Testis (tissue), 3 donors: ENCODE results near the gene ARSI. TPM values are rescaled to one million over a fixed set of nuclear protein-coding genes. Genes with fewer than 3 reads are reported as not detected.

Source experiments
- DNase-seq: peaks from one replicate; pipeline ENCODE4 v3.0.0-alpha.2; 2019
- H3K27ac ChIP-seq, 2 donors: fragments of 200-600 bp; sonication (generic); one replicate each; pipeline ENCODE4 v1.5.1; 2019
- H3K27me3 ChIP-seq: fragments of 200-600 bp; sonication (generic); one replicate; pipeline ENCODE4 v1.5.1; 2019
- H3K36me3 ChIP-seq: fragments of 200-600 bp; sonication (generic); one replicate; pipeline ENCODE4 v1.5.1; 2017; ENCODE audit warnings: low read depth; ENCODE audit errors: missing control alignments
- H3K4me1 ChIP-seq: fragments of 200-600 bp; sonication (generic); one replicate; pipeline ENCODE4 v1.5.1; 2019
- H3K4me3 ChIP-seq, 2 donors: fragments of 200-600 bp; sonication (generic); one replicate each; pipeline ENCODE4 v1.5.1; 2017 to 2019
- H3K9me3 ChIP-seq: fragments of 200-600 bp; sonication (generic); one replicate; pipeline ENCODE4 v1.5.1; 2017
- POLR2A ChIP-seq: fragments of 450-650 bp; IDR thresholded peaks from one replicate; pipeline ENCODE4 v1.6.1; 2017; ENCODE audit warnings: antibody characterized with exemption, mild to moderate bottlenecking, moderate library complexity
- WGBS, 2 donors: methylation state at CpG; one replicate each; pipeline ENCODE4 v1.1.5; 2018; 5-methylcytosine and 5-hydroxymethylcytosine counted together
- intact Hi-C: fragments of 100-400 bp; cut with DNase I; formaldehyde crosslinking; loops from one replicate; pipeline ENCODE4 v1.15.1; 2023; ENCODE audit warnings: low total_unique reads
- polyA plus RNA-seq: library from polyadenylated mRNA; stranded (reverse); fragments of 350-450 nt; fragmentation: Illumina TruSeq; extraction: RNeasy Lipid Tissue Mini Kit (QIAGEN cat#74804); gene quantifications from one replicate; pipeline ENCODE4 v1.2.3, GENCODE V29; 2014; ENCODE audit warnings: low read depth, low replicate concordance; ENCODE audit not compliant: insufficient read depth
- total RNA-seq, 2 donors: library from RNA; depleted of rRNA; stranded (reverse); fragments of >200 nt; gene quantifications; one replicate each; pipeline ENCODE4 v1.2.3, GENCODE V29; 2016
- TF ChIP-seq, protein P1 (sequence below), 3 experiments: fragments of 450-650 bp in 2 of 3; fragments of 200-600 bp in 1 of 3; sonication (generic) in 1 of 3; IDR thresholded peaks; one replicate each; pipeline ENCODE4 v1.5.1; 2016 to 2019; ENCODE audit warnings: antibody characterized with exemption in 3 of 3, mild to moderate bottlenecking in 2 of 3, moderate library complexity in 1 of 3

Gene ARSI
- total and polyA plus RNA-seq, 3 donors from 2014 or later, result 0.79 to 0.93 (median 0.92) TPM

DNA sequence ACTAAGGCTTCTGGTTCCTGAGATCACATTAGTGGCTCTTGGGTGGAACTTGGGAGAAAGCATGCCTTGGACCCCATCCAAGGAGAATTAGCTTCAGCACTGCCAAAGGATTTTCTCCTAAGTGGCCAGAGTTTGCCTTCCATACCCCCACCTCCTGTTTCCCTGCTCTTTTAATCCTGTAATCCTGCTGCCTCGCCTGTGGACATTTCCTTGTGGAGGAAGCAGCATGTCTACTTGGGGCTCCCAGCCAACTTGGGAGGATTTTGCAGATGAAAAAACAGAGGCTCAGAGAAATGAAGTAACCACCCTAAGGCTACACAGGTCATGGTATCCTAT lies 1.6 kb downstream of the ARSI start:
- no peaks in the 10 kb centered on the region for H3K9me3 ChIP-seq
- TF ChIP-seq, protein P1, sequence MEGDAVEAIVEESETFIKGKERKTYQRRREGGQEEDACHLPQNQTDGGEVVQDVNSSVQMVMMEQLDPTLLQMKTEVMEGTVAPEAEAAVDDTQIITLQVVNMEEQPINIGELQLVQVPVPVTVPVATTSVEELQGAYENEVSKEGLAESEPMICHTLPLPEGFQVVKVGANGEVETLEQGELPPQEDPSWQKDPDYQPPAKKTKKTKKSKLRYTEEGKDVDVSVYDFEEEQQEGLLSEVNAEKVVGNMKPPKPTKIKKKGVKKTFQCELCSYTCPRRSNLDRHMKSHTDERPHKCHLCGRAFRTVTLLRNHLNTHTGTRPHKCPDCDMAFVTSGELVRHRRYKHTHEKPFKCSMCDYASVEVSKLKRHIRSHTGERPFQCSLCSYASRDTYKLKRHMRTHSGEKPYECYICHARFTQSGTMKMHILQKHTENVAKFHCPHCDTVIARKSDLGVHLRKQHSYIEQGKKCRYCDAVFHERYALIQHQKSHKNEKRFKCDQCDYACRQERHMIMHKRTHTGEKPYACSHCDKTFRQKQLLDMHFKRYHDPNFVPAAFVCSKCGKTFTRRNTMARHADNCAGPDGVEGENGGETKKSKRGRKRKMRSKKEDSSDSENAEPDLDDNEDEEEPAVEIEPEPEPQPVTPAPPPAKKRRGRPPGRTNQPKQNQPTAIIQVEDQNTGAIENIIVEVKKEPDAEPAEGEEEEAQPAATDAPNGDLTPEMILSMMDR (IDR thresholded peaks at IDR 0.05), result no peak
- TF ChIP-seq POLR2A, result no peak
- H3K27ac ChIP-seq, result no peak overlapping the region
- intact Hi-C loops, result no loop called here
- no peaks in the 10 kb centered on the region for H3K27me3 ChIP-seq
- H3K4me1 ChIP-seq, result peaks cover 3% of the 10 kb centered on the region
- DNase-seq, result no peak
- H3K36me3 ChIP-seq, result no peaks in the 10 kb centered on the region
- no peak overlapping the region for H3K4me3 ChIP-seq
- 70 to 79% methylated on average over 1 of the region's 1 CpG for WGBS, 2 donors

GRCh38 chr5:150300496-150301169 lies 2.1 kb downstream of the ARSI start:
- no peaks in the 10 kb centered on the region for H3K27me3 ChIP-seq
- DNase-seq, result no peak
- H3K36me3 ChIP-seq, result no peaks in the 10 kb centered on the region
- H3K9me3 ChIP-seq, result no peaks in the 10 kb centered on the region
- H3K4me3 ChIP-seq, result no peak overlapping the region
- H3K4me1 ChIP-seq, result peaks cover 3% of the 10 kb centered on the region
- H3K27ac ChIP-seq, result no peak overlapping the region
- no peak for TF ChIP-seq POLR2A
- TF ChIP-seq, protein P1 (IDR thresholded peaks at IDR 0.05), result no peak
- intact Hi-C loops, result no loop called here
- WGBS, 2 donors, result 83 to 89% methylated on average over 13 of the region's 13 CpGs

DNA sequence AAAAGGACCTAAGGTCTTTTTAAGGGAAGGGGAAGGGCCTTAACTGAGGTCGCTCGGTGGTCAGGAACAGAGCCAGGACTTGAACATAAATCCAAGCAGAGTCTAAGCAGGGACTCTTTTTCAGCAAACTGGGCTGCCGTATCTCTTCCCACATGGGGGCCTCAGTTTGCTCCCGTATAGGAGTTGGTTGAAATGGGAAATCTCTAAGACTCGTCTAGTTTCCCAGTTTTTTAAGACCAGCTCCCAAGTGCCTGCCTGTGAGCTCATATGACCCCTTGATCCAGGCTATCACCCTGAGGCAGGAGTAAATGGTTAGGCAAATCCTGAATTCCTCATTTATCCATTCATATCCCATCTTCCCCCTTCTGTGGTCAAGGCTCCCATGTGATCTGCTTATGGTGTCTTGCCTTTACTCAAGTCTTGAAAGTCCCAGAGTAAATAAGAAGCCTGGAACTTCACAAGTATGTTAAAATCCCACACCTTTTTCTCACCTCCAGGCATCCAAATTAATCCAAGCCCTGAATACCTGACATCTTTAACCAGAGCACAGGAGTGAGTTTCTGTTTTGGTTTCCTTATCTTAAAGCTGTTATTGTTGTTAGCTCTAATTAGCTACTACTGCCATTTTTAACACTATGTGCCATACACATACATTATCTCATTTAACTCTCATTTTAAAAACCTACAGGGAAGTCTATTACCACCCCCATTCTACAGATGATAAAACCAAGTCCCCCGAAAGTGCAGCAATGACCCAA lies 3.0 kb downstream of the ARSI start:
- TF ChIP-seq, protein P1 (IDR thresholded peaks at IDR 0.05), result no peak
- TF ChIP-seq POLR2A, result no peak
- H3K36me3 ChIP-seq, result no peaks in the 10 kb centered on the region
- no peak overlapping the region for H3K27ac ChIP-seq
- peaks cover 3% of the 10 kb centered on the region for H3K4me1 ChIP-seq
- H3K27me3 ChIP-seq, result no peaks in the 10 kb centered on the region
- no peak overlapping the region for H3K4me3 ChIP-seq
- intact Hi-C loops, result no loop called here
- no peaks in the 10 kb centered on the region for H3K9me3 ChIP-seq
- 86% methylated on average over 6 of the region's 6 CpGs for WGBS, 2 donors
- no peak for DNase-seq

GRCh38 chr5:150298701-150299451 lies 3.8 kb downstream of the ARSI start:
- no peaks in the 10 kb centered on the region for H3K36me3 ChIP-seq
- DNase-seq, result no peak
- TF ChIP-seq POLR2A, result no peak
- TF ChIP-seq, protein P1 (IDR thresholded peaks at IDR 0.05), result no peak
- H3K4me3 ChIP-seq, result no peak overlapping the region
- intact Hi-C loops, result no loop called here
- WGBS, 2 donors, result 90% methylated on average over 10 of the region's 10 CpGs
- no peaks in the 10 kb centered on the region for H3K9me3 ChIP-seq
- H3K4me1 ChIP-seq, result peaks cover 3% of the 10 kb centered on the region
- H3K27ac ChIP-seq, result no peak overlapping the region
- no peaks in the 10 kb centered on the region for H3K27me3 ChIP-seq
